ENCODE measurements around the gene OR10H1. TPM values are rescaled to one million over a fixed set of nuclear protein-coding genes. Genes with fewer than 3 reads are reported as not detected.

The OR10H1 gene
- total RNA-seq: not detected in 2 replicates

GRCh38 chr19:15815306-15815705 lies at the start of gene OR10H1:
TSS of gene OR10H1 (minus strand) at chr19:15815664. CDS start at chr19:15808037, 7,627 bp downstream.

GRCh38 chr19:15787611-15788155 lies 27.8 kb downstream of the OR10H1 start, which contains the start of gene OR10H5:
TSS of gene OR10H5 (plus strand) at chr19:15787661. CDS start at chr19:15794049, 6,388 bp downstream.

Other genes starting within 250 kb of the OR10H1 start
- gene CYP4F8, start 200.4 kb downstream of the OR10H1 start, total RNA-seq: not detected in 2 replicates
- gene CYP4F3, start 174.8 kb downstream of the OR10H1 start, total RNA-seq: not detected in 2 replicates
- gene CYP4F12, start 142.6 kb downstream of the OR10H1 start, total RNA-seq: not detected in 2 replicates
- gene OR10H2, start 87.6 kb downstream of the OR10H1 start, total RNA-seq: not detected in 2 replicates
- gene OR10H3, start 77.7 kb downstream of the OR10H1 start, total RNA-seq: not detected in 2 replicates
- not detected in 2 replicates for gene OR10H5, start 28.0 kb downstream of the OR10H1 start, total RNA-seq
- not detected in 2 replicates for gene CYP4F2, start 82.4 kb upstream of the OR10H1 start, total RNA-seq
- gene CYP4F11, start 118.9 kb upstream of the OR10H1 start, total RNA-seq: 0.37 and 0.92 TPM in 2 replicates
- gene OR10H4, start 133.3 kb upstream of the OR10H1 start, total RNA-seq: not detected in 2 replicates